ENCODE data around the gene CLSTN2. TPM values are rescaled to one million over a fixed set of nuclear protein-coding genes. Genes with fewer than 3 reads are reported as not detected.

Gene CLSTN2
- total RNA-seq, 1 donor from 2014 or later, result 4.7 TPM

- peaks cover 5 to 15% (median 10%) of the 10 kb centered on the region in 3 donors for H3K27me3 ChIP-seq (ENCODE audit: control insufficient read depth in 3 of 3, insufficient read depth in 3 of 3, low read length in 3 of 3)
- no peaks in the 10 kb centered on the region for H3K36me3 ChIP-seq (ENCODE audit: control insufficient read depth in 3 of 3, insufficient read depth in 3 of 3, low read length in 3 of 3)
- H3K4me3 ChIP-seq (ENCODE audit: low read length in 3 of 3), result no peak overlapping the region
- H3K9me3 ChIP-seq (ENCODE audit: control insufficient read depth in 3 of 3, low read length in 3 of 3), result no peaks in the 10 kb centered on the region
- H3K27ac ChIP-seq (ENCODE audit: low read depth, low read length), result no peak overlapping the region
- no peak overlapping the region for H3K9ac ChIP-seq (ENCODE audit: low read depth in 1 of 3, low read length in 3 of 3)
- peaks cover 3 to 11% (median 8%) of the 10 kb centered on the region in 3 donors for H3K4me1 ChIP-seq (ENCODE audit: control insufficient read depth in 3 of 3, insufficient read depth in 3 of 3, low read length in 3 of 3)
Observed at GRCh38 chr3:139940622-139941021, 5.6 kb downstream of the CLSTN2 start.

GRCh38 chr3:139941580-139941979 lies 6.6 kb downstream of the CLSTN2 start:
- Histone ChIP-seq H3K36me3 (ENCODE audit: control insufficient read depth in 3 of 3, insufficient read depth in 3 of 3, low read length in 3 of 3) (no peaks in the 10 kb centered on the region), H3K4me1 (ENCODE audit: control insufficient read depth in 3 of 3, insufficient read depth in 3 of 3, low read length in 3 of 3) (peaks cover 0 to 4% (median 0%) of the 10 kb centered on the region in 3 donors), H3K4me3 (ENCODE audit: low read length in 3 of 3) (no peak overlapping the region), H3K9me3 (ENCODE audit: control insufficient read depth in 3 of 3, low read length in 3 of 3) (no peaks in the 10 kb centered on the region), H3K27ac (ENCODE audit: low read depth, low read length) (no peak overlapping the region), H3K9ac (ENCODE audit: low read depth in 1 of 3, low read length in 3 of 3) (no peak overlapping the region), H3K27me3 (ENCODE audit: control insufficient read depth in 3 of 3, insufficient read depth in 3 of 3, low read length in 3 of 3) (peaks cover 5 to 6% (median 5%) of the 10 kb centered on the region in 3 donors)

- Histone ChIP-seq H3K9ac (ENCODE audit: low read depth in 1 of 3, low read length in 3 of 3) (no peak overlapping the region), H3K9me3 (ENCODE audit: control insufficient read depth in 3 of 3, low read length in 3 of 3) (no peaks in the 10 kb centered on the region), H3K36me3 (ENCODE audit: control insufficient read depth in 3 of 3, insufficient read depth in 3 of 3, low read length in 3 of 3) (no peaks in the 10 kb centered on the region), H3K27ac (ENCODE audit: low read depth, low read length) (no peak overlapping the region), H3K4me3 (ENCODE audit: low read length in 3 of 3) (no peak overlapping the region), H3K27me3 (ENCODE audit: control insufficient read depth in 3 of 3, insufficient read depth in 3 of 3, low read length in 3 of 3) (peaks cover 0 to 3% (median 0%) of the 10 kb centered on the region in 3 donors), H3K4me1 (ENCODE audit: control insufficient read depth in 3 of 3, insufficient read depth in 3 of 3, low read length in 3 of 3) (peaks cover 0 to 4% (median 0%) of the 10 kb centered on the region in 3 donors)
Observed at GRCh38 chr3:139944256-139944910, 9.4 kb downstream of the CLSTN2 start.

GRCh38 chr3:139945386-139945785 lies 10.4 kb downstream of the CLSTN2 start:
- Histone ChIP-seq H3K4me1 (ENCODE audit: control insufficient read depth in 3 of 3, insufficient read depth in 3 of 3, low read length in 3 of 3) (peaks cover 0 to 4% (median 0%) of the 10 kb centered on the region in 3 donors), H3K9ac (ENCODE audit: low read depth in 1 of 3, low read length in 3 of 3) (no peak overlapping the region), H3K36me3 (ENCODE audit: control insufficient read depth in 3 of 3, insufficient read depth in 3 of 3, low read length in 3 of 3) (no peaks in the 10 kb centered on the region), H3K9me3 (ENCODE audit: control insufficient read depth in 3 of 3, low read length in 3 of 3) (no peaks in the 10 kb centered on the region), H3K27me3 (ENCODE audit: control insufficient read depth in 3 of 3, insufficient read depth in 3 of 3, low read length in 3 of 3) (peaks cover 0 to 3% (median 0%) of the 10 kb centered on the region in 3 donors), H3K4me3 (ENCODE audit: low read length in 3 of 3) (no peak overlapping the region), H3K27ac (ENCODE audit: low read depth, low read length) (no peak overlapping the region)

GRCh38 chr3:139945942-139946341 lies 11.0 kb downstream of the CLSTN2 start:
- Histone ChIP-seq H3K27ac (ENCODE audit: low read depth, low read length) (no peak overlapping the region), H3K4me1 (ENCODE audit: control insufficient read depth in 3 of 3, insufficient read depth in 3 of 3, low read length in 3 of 3) (no peaks in the 10 kb centered on the region), H3K4me3 (ENCODE audit: low read length in 3 of 3) (no peak overlapping the region), H3K36me3 (ENCODE audit: control insufficient read depth in 3 of 3, insufficient read depth in 3 of 3, low read length in 3 of 3) (no peaks in the 10 kb centered on the region), H3K9ac (ENCODE audit: low read depth in 1 of 3, low read length in 3 of 3) (no peak overlapping the region), H3K9me3 (ENCODE audit: control insufficient read depth in 3 of 3, low read length in 3 of 3) (no peaks in the 10 kb centered on the region), H3K27me3 (ENCODE audit: control insufficient read depth in 3 of 3, insufficient read depth in 3 of 3, low read length in 3 of 3) (peaks cover 0 to 3% (median 0%) of the 10 kb centered on the region in 3 donors)

GRCh38 chr3:139948467-139948866 lies 13.5 kb downstream of the CLSTN2 start:
- Histone ChIP-seq H3K36me3 (ENCODE audit: control insufficient read depth in 3 of 3, insufficient read depth in 3 of 3, low read length in 3 of 3) (no peaks in the 10 kb centered on the region), H3K27me3 (ENCODE audit: control insufficient read depth in 3 of 3, insufficient read depth in 3 of 3, low read length in 3 of 3) (no peaks in the 10 kb centered on the region), H3K4me3 (ENCODE audit: low read length in 3 of 3) (no peak overlapping the region), H3K9ac (ENCODE audit: low read depth in 1 of 3, low read length in 3 of 3) (no peak overlapping the region), H3K9me3 (ENCODE audit: control insufficient read depth in 3 of 3, low read length in 3 of 3) (no peaks in the 10 kb centered on the region), H3K4me1 (ENCODE audit: control insufficient read depth in 3 of 3, insufficient read depth in 3 of 3, low read length in 3 of 3) (no peaks in the 10 kb centered on the region), H3K27ac (ENCODE audit: low read depth, low read length) (no peak overlapping the region)

GRCh38 chr3:139948898-139949297 lies 13.9 kb downstream of the CLSTN2 start:
- Histone ChIP-seq H3K9me3 (ENCODE audit: control insufficient read depth in 3 of 3, low read length in 3 of 3) (no peaks in the 10 kb centered on the region), H3K4me3 (ENCODE audit: low read length in 3 of 3) (no peak overlapping the region), H3K27me3 (ENCODE audit: control insufficient read depth in 3 of 3, insufficient read depth in 3 of 3, low read length in 3 of 3) (no peaks in the 10 kb centered on the region), H3K9ac (ENCODE audit: low read depth in 1 of 3, low read length in 3 of 3) (no peak overlapping the region), H3K36me3 (ENCODE audit: control insufficient read depth in 3 of 3, insufficient read depth in 3 of 3, low read length in 3 of 3) (no peaks in the 10 kb centered on the region), H3K27ac (ENCODE audit: low read depth, low read length) (no peak overlapping the region), H3K4me1 (ENCODE audit: control insufficient read depth in 3 of 3, insufficient read depth in 3 of 3, low read length in 3 of 3) (no peaks in the 10 kb centered on the region)

- Histone ChIP-seq H3K27me3 (ENCODE audit: control insufficient read depth in 3 of 3, insufficient read depth in 3 of 3, low read length in 3 of 3) (no peaks in the 10 kb centered on the region), H3K36me3 (ENCODE audit: control insufficient read depth in 3 of 3, insufficient read depth in 3 of 3, low read length in 3 of 3) (no peaks in the 10 kb centered on the region), H3K4me1 (ENCODE audit: control insufficient read depth in 3 of 3, insufficient read depth in 3 of 3, low read length in 3 of 3) (no peaks in the 10 kb centered on the region), H3K9ac (ENCODE audit: low read depth in 1 of 3, low read length in 3 of 3) (no peak overlapping the region), H3K27ac (ENCODE audit: low read depth, low read length) (no peak overlapping the region), H3K9me3 (ENCODE audit: control insufficient read depth in 3 of 3, low read length in 3 of 3) (no peaks in the 10 kb centered on the region), H3K4me3 (ENCODE audit: low read length in 3 of 3) (no peak overlapping the region)
Observed at GRCh38 chr3:139953131-139953910, 18.3 kb downstream of the CLSTN2 start.

- Histone ChIP-seq H3K36me3 (ENCODE audit: control insufficient read depth in 3 of 3, insufficient read depth in 3 of 3, low read length in 3 of 3) (no peaks in the 10 kb centered on the region), H3K9ac (ENCODE audit: low read depth in 1 of 3, low read length in 3 of 3) (no peak overlapping the region), H3K4me3 (ENCODE audit: low read length in 3 of 3) (no peak overlapping the region), H3K27ac (ENCODE audit: low read depth, low read length) (no peak overlapping the region), H3K4me1 (ENCODE audit: control insufficient read depth in 3 of 3, insufficient read depth in 3 of 3, low read length in 3 of 3) (no peaks in the 10 kb centered on the region), H3K27me3 (ENCODE audit: control insufficient read depth in 3 of 3, insufficient read depth in 3 of 3, low read length in 3 of 3) (no peaks in the 10 kb centered on the region), H3K9me3 (ENCODE audit: control insufficient read depth in 3 of 3, low read length in 3 of 3) (no peaks in the 10 kb centered on the region)
Observed at GRCh38 chr3:139954146-139954860, 19.3 kb downstream of the CLSTN2 start.

- Histone ChIP-seq H3K36me3 (ENCODE audit: control insufficient read depth in 3 of 3, insufficient read depth in 3 of 3, low read length in 3 of 3) (no peaks in the 10 kb centered on the region), H3K27ac (ENCODE audit: low read depth, low read length) (no peak overlapping the region), H3K9ac (ENCODE audit: low read depth in 1 of 3, low read length in 3 of 3) (no peak overlapping the region), H3K4me3 (ENCODE audit: low read length in 3 of 3) (no peak overlapping the region), H3K4me1 (ENCODE audit: control insufficient read depth in 3 of 3, insufficient read depth in 3 of 3, low read length in 3 of 3) (no peaks in the 10 kb centered on the region), H3K9me3 (ENCODE audit: control insufficient read depth in 3 of 3, low read length in 3 of 3) (no peaks in the 10 kb centered on the region), H3K27me3 (ENCODE audit: control insufficient read depth in 3 of 3, insufficient read depth in 3 of 3, low read length in 3 of 3) (no peaks in the 10 kb centered on the region)
Observed at GRCh38 chr3:139957844-139958243, 22.9 kb downstream of the CLSTN2 start.

All from skeletal muscle tissue (tissue), 4 donors.